HG02798 (cell line): ENCODE data around the gene C5orf24.
A peak's percentile ranks its signal among the peaks of the same experiment; 100 is the strongest.
"Not testable (repeated sequence)": the region's sequence is repeated elsewhere in the genome, so short reads cannot be mapped to it uniquely, and the experiment has no call there.

ENCODE experiments used
- ATAC-seq: cut with Tn5 transposase; IDR thresholded peaks from one replicate; pipeline ENCODE4 v1.9.1; 2021; ENCODE audit warnings: mild to moderate bottlenecking; ENCODE audit not compliant: unreplicated experiment, poor library complexity

C5orf24 gene

GRCh38 chr5:134845852-134846640, at the start of gene C5orf24:
Gene C5orf24 (plus strand): TSS chr5:134845968. CDS start chr5:134854901, 8,933 bp downstream.
- ATAC-seq: peak; percentile 96

- ATAC-seq: no peak
Observed at GRCh38 chr5:134798468-134798867, 47.3 kb upstream of the C5orf24 start.

GRCh38 chr5:134803821-134804220, 41.9 kb upstream of the C5orf24 start:
- no peak for ATAC-seq

GRCh38 chr5:134813407-134813806, 32.4 kb upstream of the C5orf24 start:
- no peak for ATAC-seq

- ATAC-seq: no peak
Observed at GRCh38 chr5:134813827-134814226, 31.9 kb upstream of the C5orf24 start.

- ATAC-seq: no peak
Observed at GRCh38 chr5:134817006-134817405, 28.8 kb upstream of the C5orf24 start.

GRCh38 chr5:134818776-134819175, 27.0 kb upstream of the C5orf24 start:
- no peak for ATAC-seq

GRCh38 chr5:134819407-134819963, 26.3 kb upstream of the C5orf24 start:
- ATAC-seq: no peak

GRCh38 chr5:134821841-134822240, 23.9 kb upstream of the C5orf24 start:
- ATAC-seq: no peak

- ATAC-seq: no peak
Observed at GRCh38 chr5:134824681-134825080, 21.1 kb upstream of the C5orf24 start.

- no peak for ATAC-seq
Observed at GRCh38 chr5:134825212-134825611, 20.6 kb upstream of the C5orf24 start.

- ATAC-seq: no peak
Observed at GRCh38 chr5:134833340-134834032, 12.3 kb upstream of the C5orf24 start.

- ATAC-seq: no peak
Observed at GRCh38 chr5:134835623-134836022, 10.1 kb upstream of the C5orf24 start.

- ATAC-seq: no peak
Observed at GRCh38 chr5:134837530-134838181, 8.1 kb upstream of the C5orf24 start.

- ATAC-seq: not testable (repeated sequence)
Observed at GRCh38 chr5:134838361-134838760, 7.4 kb upstream of the C5orf24 start.

- no peak for ATAC-seq
Observed at GRCh38 chr5:134840811-134841210, 5.0 kb upstream of the C5orf24 start.

- ATAC-seq: no peak
Observed at GRCh38 chr5:134844252-134844651, 1.5 kb upstream of the C5orf24 start.

GRCh38 chr5:134845335-134845851, 375 bp upstream of the C5orf24 start:
- no peak for ATAC-seq

- ATAC-seq: peak; percentile 3
Observed at GRCh38 chr5:134846641-134846960, 833 bp downstream of the C5orf24 start.

- ATAC-seq: not testable (repeated sequence)
Observed at GRCh38 chr5:134849434-134849933, 3.7 kb downstream of the C5orf24 start.
